ENCODE data around the gene SEMA3E. TPM values are rescaled to one million over a fixed set of nuclear protein-coding genes. Genes with fewer than 3 reads are reported as not detected.

SEMA3E gene
- total RNA-seq, 4 donors from 2014 or later: 0.65 to 4.0 (median 2.1) TPM

DNA sequence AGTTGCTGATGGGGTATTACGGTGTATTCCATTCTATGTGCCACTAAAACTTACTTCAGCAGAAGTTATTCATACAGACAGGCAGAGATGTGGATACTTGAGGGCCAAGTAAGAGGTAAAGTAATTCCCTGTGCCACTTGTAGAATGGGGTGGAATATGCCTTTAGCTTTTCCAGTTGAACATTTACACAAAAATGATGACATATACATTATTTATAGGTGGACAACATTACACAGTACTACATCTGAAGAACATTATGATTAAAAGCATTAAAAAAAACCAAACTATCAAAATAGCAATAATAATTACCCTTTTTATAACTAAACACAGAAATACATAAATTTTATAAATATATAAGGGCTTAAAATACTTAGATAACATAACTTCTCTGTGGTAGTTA is 3.5 kb upstream of the SEMA3E start:
- DNase-seq (ENCODE audit: low spot score in 2 of 2): no peak
- intact Hi-C loops (cut with DNase I; ENCODE audit: low total_unique reads): no loop called here
- H3K4me3 ChIP-seq (ENCODE audit: low read depth, poor library complexity, severe bottlenecking): no peak overlapping the region
- 96 to 100% methylated on average over 1 of the region's 1 CpG for WGBS, 2 donors
- TF ChIP-seq, protein P1, sequence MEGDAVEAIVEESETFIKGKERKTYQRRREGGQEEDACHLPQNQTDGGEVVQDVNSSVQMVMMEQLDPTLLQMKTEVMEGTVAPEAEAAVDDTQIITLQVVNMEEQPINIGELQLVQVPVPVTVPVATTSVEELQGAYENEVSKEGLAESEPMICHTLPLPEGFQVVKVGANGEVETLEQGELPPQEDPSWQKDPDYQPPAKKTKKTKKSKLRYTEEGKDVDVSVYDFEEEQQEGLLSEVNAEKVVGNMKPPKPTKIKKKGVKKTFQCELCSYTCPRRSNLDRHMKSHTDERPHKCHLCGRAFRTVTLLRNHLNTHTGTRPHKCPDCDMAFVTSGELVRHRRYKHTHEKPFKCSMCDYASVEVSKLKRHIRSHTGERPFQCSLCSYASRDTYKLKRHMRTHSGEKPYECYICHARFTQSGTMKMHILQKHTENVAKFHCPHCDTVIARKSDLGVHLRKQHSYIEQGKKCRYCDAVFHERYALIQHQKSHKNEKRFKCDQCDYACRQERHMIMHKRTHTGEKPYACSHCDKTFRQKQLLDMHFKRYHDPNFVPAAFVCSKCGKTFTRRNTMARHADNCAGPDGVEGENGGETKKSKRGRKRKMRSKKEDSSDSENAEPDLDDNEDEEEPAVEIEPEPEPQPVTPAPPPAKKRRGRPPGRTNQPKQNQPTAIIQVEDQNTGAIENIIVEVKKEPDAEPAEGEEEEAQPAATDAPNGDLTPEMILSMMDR (IDR thresholded peaks at IDR 0.05): no peak
- no peak for TF ChIP-seq POLR2A (IDR thresholded peaks at IDR 0.05)

DNA sequence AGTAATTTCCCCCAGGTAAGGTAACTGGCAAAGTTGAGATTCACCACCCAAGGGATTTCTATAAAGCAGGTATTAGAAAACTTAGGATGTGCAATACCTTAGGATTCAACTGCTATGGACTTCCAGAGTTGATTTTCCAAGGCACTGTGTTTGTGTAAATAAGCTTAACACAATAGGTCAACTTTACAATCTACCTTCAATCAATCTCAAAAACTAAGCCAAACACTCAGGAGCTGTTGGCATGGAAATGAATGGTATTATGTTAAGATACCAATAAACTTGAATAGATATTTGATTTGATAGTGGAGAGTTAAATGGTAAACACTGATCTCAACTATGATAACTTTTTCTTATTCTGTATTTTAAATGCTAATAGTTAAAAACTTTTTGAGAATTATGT is 762 bp upstream of the SEMA3E start:
- TF ChIP-seq, protein P1 (IDR thresholded peaks at IDR 0.05): no peak
- no peak for DNase-seq (ENCODE audit: low spot score in 2 of 2)
- intact Hi-C loops (cut with DNase I; ENCODE audit: low total_unique reads): no loop called here
- H3K4me3 ChIP-seq (ENCODE audit: low read depth, poor library complexity, severe bottlenecking): no peak overlapping the region

- H3K4me3 ChIP-seq (ENCODE audit: low read depth, poor library complexity, severe bottlenecking): no peak overlapping the region
- no peak for DNase-seq (ENCODE audit: low spot score in 2 of 2)
- WGBS, 2 donors: 90 to 92% methylated on average over 3 of the region's 3 CpGs
- TF ChIP-seq POLR2A (IDR thresholded peaks at IDR 0.05): no peak
- TF ChIP-seq, protein P1 (IDR thresholded peaks at IDR 0.05): no peak
- intact Hi-C loops (cut with DNase I; ENCODE audit: low total_unique reads): no loop called here
Observed at GRCh38 chr7:83646027-83646426, 2.9 kb downstream of the SEMA3E start.

DNA sequence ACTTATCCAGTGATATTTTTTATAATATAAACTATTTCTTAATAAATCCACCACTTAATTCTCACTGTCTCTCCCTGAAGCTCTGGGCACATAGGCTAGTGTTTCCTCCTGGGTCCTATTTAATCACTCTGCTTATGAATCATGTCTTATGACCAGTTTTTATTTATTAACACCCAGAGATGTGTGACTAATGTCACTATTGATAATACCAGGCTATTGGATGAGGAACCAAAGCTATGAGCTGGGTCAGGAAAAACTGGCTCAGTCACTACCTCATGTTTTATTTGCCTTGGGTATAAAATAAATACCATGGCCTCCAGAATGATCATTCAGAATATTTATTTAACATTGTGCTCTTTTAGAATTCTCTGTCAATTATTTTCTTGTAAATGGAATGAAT is 5.2 kb downstream of the SEMA3E start:
- no peak for TF ChIP-seq POLR2A (IDR thresholded peaks at IDR 0.05)
- TF ChIP-seq, protein P1 (IDR thresholded peaks at IDR 0.05): no peak
- DNase-seq (ENCODE audit: low spot score in 2 of 2): no peak
- intact Hi-C loops (cut with DNase I; ENCODE audit: low total_unique reads): no loop called here
- no peak overlapping the region for H3K4me3 ChIP-seq (ENCODE audit: low read depth, poor library complexity, severe bottlenecking)

DNA sequence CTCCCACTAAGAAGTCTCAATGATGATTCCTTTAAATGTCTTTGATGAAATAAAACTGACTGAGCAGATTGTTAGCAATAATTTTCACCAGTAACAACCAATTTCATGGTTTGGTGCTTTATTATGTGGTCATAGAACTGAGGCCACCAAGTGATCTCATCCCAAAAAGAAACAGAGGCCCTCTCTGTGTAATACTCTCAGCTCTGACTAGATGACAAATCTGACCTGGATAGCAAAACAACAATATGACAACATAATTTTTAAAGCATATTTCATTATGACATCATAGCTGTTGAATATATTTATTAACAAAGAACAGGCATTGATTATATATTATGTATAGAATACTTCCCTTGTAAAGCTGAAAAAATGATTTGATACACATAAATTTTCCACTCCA is 5.9 kb downstream of the SEMA3E start:
- TF ChIP-seq POLR2A (IDR thresholded peaks at IDR 0.05): no peak
- TF ChIP-seq, protein P1 (IDR thresholded peaks at IDR 0.05): no peak
- intact Hi-C loops (cut with DNase I; ENCODE audit: low total_unique reads): no loop called here
- no peak overlapping the region for H3K4me3 ChIP-seq (ENCODE audit: low read depth, poor library complexity, severe bottlenecking)

DNA sequence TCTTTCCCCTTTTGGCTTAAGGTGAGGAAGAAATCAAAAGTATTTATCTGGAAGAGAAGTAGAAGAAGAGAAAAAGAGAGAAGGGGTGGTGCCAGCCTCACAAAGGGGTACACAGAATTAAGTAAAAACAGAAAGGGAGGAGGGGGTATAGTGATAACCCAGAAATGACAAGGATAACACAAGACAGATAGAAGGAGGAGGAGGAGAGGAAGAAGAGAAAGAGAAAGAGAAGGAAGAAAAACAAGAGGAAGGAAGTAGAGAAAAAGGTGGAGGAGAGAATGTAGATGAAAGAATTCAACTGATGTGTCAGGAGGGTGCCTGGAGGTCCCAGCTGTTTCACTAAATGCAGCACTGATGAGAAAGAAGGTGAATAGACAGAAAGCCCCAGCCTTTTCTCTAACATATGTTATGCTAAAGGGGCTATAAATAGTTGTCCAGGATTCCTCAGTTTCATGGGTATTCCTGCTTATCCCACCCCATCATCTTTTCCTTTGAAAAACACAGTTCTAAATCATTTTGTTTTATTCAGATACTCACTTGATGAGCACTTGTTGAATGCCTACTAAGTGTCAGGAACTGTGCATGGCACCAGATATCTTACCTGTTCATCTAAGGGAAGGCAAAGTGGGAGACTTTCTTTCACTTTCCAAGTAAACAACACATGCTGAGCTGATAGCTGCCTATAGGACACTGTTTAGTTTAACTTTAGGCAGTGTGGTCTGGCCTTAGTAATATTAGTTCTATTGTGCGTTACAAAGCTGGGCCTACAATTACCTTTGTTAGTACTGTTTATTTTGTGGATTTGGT is 8.0 kb downstream of the SEMA3E start:
- TF ChIP-seq POLR2A (IDR thresholded peaks at IDR 0.05): no peak
- TF ChIP-seq, protein P1 (IDR thresholded peaks at IDR 0.05): no peak
- DNase-seq (ENCODE audit: low spot score in 2 of 2): no peak
- WGBS, 2 donors: 80 to 82% methylated on average over 1 of the region's 1 CpG
- no peak overlapping the region for H3K4me3 ChIP-seq (ENCODE audit: low read depth, poor library complexity, severe bottlenecking)
- intact Hi-C loops (cut with DNase I; ENCODE audit: low total_unique reads): no loop called here

More for the DNA sequence above, 5.9 kb downstream of the SEMA3E start:
- DNase-seq (ENCODE audit: low spot score in 2 of 2): no peak
